ENCODE measurements around the gene DTNA.

Gene DTNA

GRCh38 chr18:34880403-34880802 is 170.3 kb downstream of the DTNA start:
- CTCF ChIA-PET, result no interaction called here

DNA sequence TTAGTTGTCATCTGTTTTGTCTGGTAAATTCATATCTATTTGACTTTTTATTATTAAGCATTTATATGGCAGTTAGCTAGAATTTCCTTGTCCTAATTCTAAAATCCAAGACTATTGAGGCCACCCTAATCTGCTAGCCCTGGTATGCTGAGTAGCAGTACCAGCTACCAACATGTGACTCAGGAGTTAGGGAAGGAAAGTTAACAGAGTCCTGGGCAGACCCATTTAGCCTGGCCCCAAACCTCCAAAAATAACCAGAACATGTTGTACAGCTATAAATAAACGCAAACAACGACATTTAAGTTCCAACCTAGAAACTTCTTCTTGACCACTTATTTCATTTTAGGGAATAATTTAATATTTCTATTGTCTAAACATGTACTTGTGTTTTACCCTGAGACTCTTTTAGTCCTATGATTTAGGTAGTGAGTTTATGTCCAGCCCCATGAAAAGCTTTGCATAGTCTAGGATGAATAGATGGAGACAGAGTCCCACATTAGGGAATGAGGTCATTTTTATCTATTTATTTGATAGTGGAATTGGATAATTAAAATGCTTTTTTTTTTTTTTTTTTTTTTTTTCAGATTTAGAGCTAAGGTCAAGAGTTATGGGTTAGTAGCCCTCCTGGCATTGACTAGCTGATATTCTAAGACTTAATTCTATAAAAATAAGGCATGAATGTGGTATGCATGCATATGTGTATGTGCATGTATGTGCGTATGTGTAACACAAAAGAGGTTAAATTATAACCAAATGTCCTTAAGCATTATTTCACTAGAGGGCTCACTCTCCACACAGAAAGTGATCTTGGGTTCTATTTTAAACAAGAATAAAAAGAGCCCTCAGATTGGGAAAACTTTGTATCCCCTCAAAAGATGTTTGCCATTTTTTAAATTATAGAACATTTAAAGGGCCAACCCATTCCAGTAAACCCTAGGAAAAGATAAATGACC is 171.1 kb downstream of the DTNA start:
- no peak overlapping the region for H3K27ac ChIP-seq
- TF ChIP-seq, protein P1, sequence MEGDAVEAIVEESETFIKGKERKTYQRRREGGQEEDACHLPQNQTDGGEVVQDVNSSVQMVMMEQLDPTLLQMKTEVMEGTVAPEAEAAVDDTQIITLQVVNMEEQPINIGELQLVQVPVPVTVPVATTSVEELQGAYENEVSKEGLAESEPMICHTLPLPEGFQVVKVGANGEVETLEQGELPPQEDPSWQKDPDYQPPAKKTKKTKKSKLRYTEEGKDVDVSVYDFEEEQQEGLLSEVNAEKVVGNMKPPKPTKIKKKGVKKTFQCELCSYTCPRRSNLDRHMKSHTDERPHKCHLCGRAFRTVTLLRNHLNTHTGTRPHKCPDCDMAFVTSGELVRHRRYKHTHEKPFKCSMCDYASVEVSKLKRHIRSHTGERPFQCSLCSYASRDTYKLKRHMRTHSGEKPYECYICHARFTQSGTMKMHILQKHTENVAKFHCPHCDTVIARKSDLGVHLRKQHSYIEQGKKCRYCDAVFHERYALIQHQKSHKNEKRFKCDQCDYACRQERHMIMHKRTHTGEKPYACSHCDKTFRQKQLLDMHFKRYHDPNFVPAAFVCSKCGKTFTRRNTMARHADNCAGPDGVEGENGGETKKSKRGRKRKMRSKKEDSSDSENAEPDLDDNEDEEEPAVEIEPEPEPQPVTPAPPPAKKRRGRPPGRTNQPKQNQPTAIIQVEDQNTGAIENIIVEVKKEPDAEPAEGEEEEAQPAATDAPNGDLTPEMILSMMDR (conservative IDR thresholded peaks at IDR 0.05; ENCODE audit: low read depth), result no peak
- CTCF ChIA-PET, result interaction anchor here (0.6 to 0.7 kb wide), 3 partner anchors 11 to 35 kb away, joined by 3 to 6 read pairs (median 3); no protein-coding TSS in a partner anchor
- POLR2A ChIA-PET (ENCODE audit: low non-redundant PET), result no interaction called here
- no peak for DNase-seq (ENCODE audit: low spot score)

More at GRCh38 chr18:34880403-34880802, 170.3 kb downstream of the DTNA start:
- H3K27ac ChIP-seq, result no peak overlapping the region
- no peak for DNase-seq (ENCODE audit: low spot score)
- TF ChIP-seq, protein P1 (conservative IDR thresholded peaks at IDR 0.05; ENCODE audit: low read depth), result no peak
- POLR2A ChIA-PET (ENCODE audit: low non-redundant PET), result no interaction called here

DNA sequence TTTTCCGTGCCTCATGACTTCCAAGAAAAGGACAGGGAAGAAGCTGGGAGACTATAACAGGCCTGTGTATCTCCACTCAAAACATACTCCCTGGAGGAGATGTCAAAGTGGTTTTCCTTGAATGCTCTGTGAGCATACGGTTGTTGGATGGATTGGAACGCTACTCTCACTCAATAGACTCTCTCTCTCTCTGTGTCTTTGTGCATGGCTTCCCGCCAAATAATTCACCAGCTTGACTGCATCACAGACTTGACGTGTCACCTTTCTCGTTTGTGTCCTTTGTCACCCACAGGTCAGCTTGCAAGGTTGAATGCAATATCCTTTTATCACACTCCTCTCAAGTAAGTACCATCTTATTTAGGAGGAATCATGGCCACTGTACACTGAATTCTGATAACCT is 174.3 kb downstream of the DTNA start:
- ChIA-PET POLR2A (ENCODE audit: low non-redundant PET) (no interaction called here), CTCF (no interaction called here)
- TF ChIP-seq, protein P1 (conservative IDR thresholded peaks at IDR 0.05; ENCODE audit: low read depth), result no peak
- DNase-seq (ENCODE audit: low spot score), result no peak
- H3K27ac ChIP-seq, result no peak overlapping the region

DNA sequence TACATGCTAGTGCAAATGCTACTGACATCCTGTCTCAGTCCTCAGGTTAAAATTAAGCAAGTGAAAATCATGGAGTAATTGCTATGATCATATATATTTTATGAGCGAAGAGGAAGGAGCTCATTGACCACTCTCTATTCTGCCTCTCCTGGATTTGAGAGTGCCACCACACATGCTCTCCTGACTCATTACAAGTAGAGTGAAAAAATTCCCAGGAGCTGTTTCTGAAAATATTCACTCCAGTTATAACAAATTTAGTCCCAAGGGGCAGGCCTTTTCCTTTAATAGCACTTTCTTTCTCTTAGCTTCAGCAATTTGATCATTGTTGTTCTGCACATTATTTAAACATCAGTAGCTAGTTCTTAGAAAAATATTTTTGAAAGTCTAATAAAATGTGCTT is 176.1 kb downstream of the DTNA start:
- H3K27ac ChIP-seq, result no peak overlapping the region
- TF ChIP-seq, protein P1 (conservative IDR thresholded peaks at IDR 0.05; ENCODE audit: low read depth), result no peak
- DNase-seq (ENCODE audit: low spot score), result no peak
- POLR2A ChIA-PET (ENCODE audit: low non-redundant PET), result no interaction called here
- CTCF ChIA-PET, result no interaction called here

GRCh38 chr18:34887881-34888580 is 177.9 kb downstream of the DTNA start:
- no peak for DNase-seq (ENCODE audit: low spot score)
- no peak overlapping the region for H3K27ac ChIP-seq
- POLR2A ChIA-PET (ENCODE audit: low non-redundant PET), result no interaction called here
- TF ChIP-seq, protein P1 (conservative IDR thresholded peaks at IDR 0.05; ENCODE audit: low read depth), result no peak
- CTCF ChIA-PET, result no interaction called here

DNA sequence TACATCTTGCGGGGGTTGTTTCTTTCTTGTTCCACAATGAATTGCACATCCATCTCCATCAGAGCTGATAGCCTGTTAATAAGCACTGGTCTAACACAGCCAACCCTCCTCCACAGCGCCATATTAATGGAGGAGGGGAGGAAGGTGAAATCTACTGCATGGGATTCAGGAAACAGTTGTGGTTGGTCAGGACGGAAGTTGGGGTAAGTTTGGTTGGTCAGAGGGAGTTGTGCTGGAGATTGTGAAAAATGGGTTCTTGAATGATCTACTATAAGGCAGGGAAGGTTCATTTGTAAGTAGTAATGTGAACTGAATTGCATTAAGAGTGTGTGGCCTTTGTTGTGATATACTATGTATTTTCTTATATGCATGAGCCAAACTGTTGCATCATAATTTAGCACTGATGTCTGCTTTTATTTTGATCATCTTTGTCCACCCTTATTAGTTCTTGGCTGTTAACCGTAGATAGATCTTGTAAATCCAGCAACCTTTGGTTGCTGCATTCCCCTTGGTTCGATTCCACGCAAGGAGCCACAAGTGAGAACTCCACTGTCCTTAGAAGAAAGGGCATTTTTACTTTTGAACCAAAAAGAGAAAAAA is 180.5 kb downstream of the DTNA start:
- DNase-seq (ENCODE audit: low spot score), result no peak
- ChIA-PET CTCF (no interaction called here), POLR2A (ENCODE audit: low non-redundant PET) (no interaction called here)
- TF ChIP-seq, protein P1 (conservative IDR thresholded peaks at IDR 0.05; ENCODE audit: low read depth), result no peak
- H3K27ac ChIP-seq, result no peak overlapping the region

All from RWPE1 (cell line).